Type B pancreatic cell (in vitro differentiated cells): ENCODE data around the gene SLC66A1. TPM values are rescaled to one million over a fixed set of nuclear protein-coding genes. Genes with fewer than 3 reads are reported as not detected.

Experiments used
- DNase-seq: peaks from one replicate; pipeline ENCODE4 v3.0.0; 2021; ENCODE audit warnings: mixed read lengths; ENCODE audit not compliant: unreplicated experiment; ENCODE audit errors: extremely low spot score
- H3K27ac Mint-ChIP-seq: 2 replicates; pipeline ENCODE4 v1.8.0; 2021; ENCODE audit warnings: mild to moderate bottlenecking, mixed read lengths
- H3K27me3 Mint-ChIP-seq: 2 replicates; pipeline ENCODE4 v1.8.0; 2021; ENCODE audit warnings: mixed read lengths
- H3K36me3 Mint-ChIP-seq: 2 replicates; pipeline ENCODE4 v1.8.0; 2021; ENCODE audit warnings: mixed read lengths
- H3K4me1 Mint-ChIP-seq: one replicate; pipeline ENCODE4 v1.8.0; 2021; ENCODE audit warnings: mixed read lengths; ENCODE audit not compliant: unreplicated experiment
- H3K4me3 Mint-ChIP-seq: 2 replicates; pipeline ENCODE4 v1.8.0; 2021; ENCODE audit warnings: mild to moderate bottlenecking, mixed read lengths
- H3K9me3 Mint-ChIP-seq: 2 replicates; pipeline ENCODE4 v1.8.0; 2021; ENCODE audit warnings: mixed read lengths
- total RNA-seq: library from RNA; stranded (reverse); gene quantifications from 2 replicates; pipeline ENCODE4 v1.2.1, GENCODE V29; 2021; ENCODE audit warnings: low replicate concordance
- TF ChIP-seq, protein P1 (sequence below): fragments of 200-600 bp; sonication (generic); conservative IDR thresholded peaks from 2 replicates; pipeline ENCODE4 v1.5.0; 2021; ENCODE audit warnings: antibody characterized with exemption, mild to moderate bottlenecking

SLC66A1 gene
- total RNA-seq, 1 donor from 2014 or later: 24.1 TPM

- H3K4me3 Mint-ChIP-seq: no peak overlapping the region
- H3K4me1 Mint-ChIP-seq: peaks cover 4% of the 10 kb centered on the region
- TF ChIP-seq, protein P1, sequence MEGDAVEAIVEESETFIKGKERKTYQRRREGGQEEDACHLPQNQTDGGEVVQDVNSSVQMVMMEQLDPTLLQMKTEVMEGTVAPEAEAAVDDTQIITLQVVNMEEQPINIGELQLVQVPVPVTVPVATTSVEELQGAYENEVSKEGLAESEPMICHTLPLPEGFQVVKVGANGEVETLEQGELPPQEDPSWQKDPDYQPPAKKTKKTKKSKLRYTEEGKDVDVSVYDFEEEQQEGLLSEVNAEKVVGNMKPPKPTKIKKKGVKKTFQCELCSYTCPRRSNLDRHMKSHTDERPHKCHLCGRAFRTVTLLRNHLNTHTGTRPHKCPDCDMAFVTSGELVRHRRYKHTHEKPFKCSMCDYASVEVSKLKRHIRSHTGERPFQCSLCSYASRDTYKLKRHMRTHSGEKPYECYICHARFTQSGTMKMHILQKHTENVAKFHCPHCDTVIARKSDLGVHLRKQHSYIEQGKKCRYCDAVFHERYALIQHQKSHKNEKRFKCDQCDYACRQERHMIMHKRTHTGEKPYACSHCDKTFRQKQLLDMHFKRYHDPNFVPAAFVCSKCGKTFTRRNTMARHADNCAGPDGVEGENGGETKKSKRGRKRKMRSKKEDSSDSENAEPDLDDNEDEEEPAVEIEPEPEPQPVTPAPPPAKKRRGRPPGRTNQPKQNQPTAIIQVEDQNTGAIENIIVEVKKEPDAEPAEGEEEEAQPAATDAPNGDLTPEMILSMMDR: no peak
- no peak overlapping the region for H3K27ac Mint-ChIP-seq
- no peaks in the 10 kb centered on the region for H3K9me3 Mint-ChIP-seq
- no peak for DNase-seq
- H3K36me3 Mint-ChIP-seq: peaks cover 7% of the 10 kb centered on the region
- H3K27me3 Mint-ChIP-seq: no peaks in the 10 kb centered on the region
Observed at GRCh38 chr1:19350566-19350965, 38.4 kb downstream of the SLC66A1 start.

DNA sequence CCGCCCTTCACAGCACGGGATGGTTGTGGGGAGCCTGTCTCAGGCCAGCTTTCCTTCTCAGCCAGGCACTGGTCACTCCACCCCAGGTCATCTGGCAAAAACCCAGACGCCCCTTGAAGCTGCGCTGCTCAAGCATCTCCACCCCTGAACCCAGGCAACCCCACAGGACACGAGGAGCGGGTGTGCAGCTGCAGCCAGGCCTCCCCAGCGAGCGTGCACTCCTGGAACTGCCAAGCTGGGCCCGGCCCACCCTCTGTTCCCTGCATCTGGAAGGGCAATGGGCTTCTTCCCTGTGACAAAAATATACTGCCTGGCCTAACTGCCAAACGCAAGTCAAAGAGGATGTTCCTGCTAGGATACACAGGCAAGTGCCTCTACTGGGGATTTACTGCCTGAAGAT, 39.7 kb downstream of the SLC66A1 start:
- H3K27ac Mint-ChIP-seq: no peak overlapping the region
- no peak for DNase-seq
- H3K4me1 Mint-ChIP-seq: peaks cover 4% of the 10 kb centered on the region
- H3K27me3 Mint-ChIP-seq: no peaks in the 10 kb centered on the region
- no peaks in the 10 kb centered on the region for H3K9me3 Mint-ChIP-seq
- H3K36me3 Mint-ChIP-seq: peaks cover 11% of the 10 kb centered on the region
- no peak overlapping the region for H3K4me3 Mint-ChIP-seq
- TF ChIP-seq, protein P1: no peak

- peaks cover 11% of the 10 kb centered on the region for H3K36me3 Mint-ChIP-seq
Observed at GRCh38 chr1:19352839-19353238, 40.7 kb downstream of the SLC66A1 start.

GRCh38 chr1:19353596-19353995, 41.5 kb downstream of the SLC66A1 start:
- Mint-ChIP-seq H3K27me3 (no peaks in the 10 kb centered on the region), H3K27ac (peak overlapping the region; percentile 21), H3K4me3 (no peak overlapping the region), H3K4me1 (peaks cover 4% of the 10 kb centered on the region), H3K36me3 (peaks cover 11% of the 10 kb centered on the region), H3K9me3 (no peaks in the 10 kb centered on the region)
- TF ChIP-seq, protein P1: no peak
- DNase-seq: no peak

More at GRCh38 chr1:19352839-19353238, 40.7 kb downstream of the SLC66A1 start:
- Mint-ChIP-seq H3K27me3 (no peaks in the 10 kb centered on the region), H3K4me1 (peaks cover 4% of the 10 kb centered on the region), H3K4me3 (no peak overlapping the region), H3K27ac (no peak overlapping the region), H3K9me3 (no peaks in the 10 kb centered on the region)
- TF ChIP-seq, protein P1: no peak
- no peak for DNase-seq

- TF ChIP-seq, protein P1: no peak
- H3K9me3 Mint-ChIP-seq: no peaks in the 10 kb centered on the region
- H3K27me3 Mint-ChIP-seq: no peaks in the 10 kb centered on the region
- peak overlapping the region; percentile 33 for H3K27ac Mint-ChIP-seq
- peaks cover 4% of the 10 kb centered on the region for H3K4me1 Mint-ChIP-seq
- DNase-seq: no peak
- H3K4me3 Mint-ChIP-seq: no peak overlapping the region
- H3K36me3 Mint-ChIP-seq: peaks cover 11% of the 10 kb centered on the region
Observed at GRCh38 chr1:19354531-19354981, 42.4 kb downstream of the SLC66A1 start.

DNA sequence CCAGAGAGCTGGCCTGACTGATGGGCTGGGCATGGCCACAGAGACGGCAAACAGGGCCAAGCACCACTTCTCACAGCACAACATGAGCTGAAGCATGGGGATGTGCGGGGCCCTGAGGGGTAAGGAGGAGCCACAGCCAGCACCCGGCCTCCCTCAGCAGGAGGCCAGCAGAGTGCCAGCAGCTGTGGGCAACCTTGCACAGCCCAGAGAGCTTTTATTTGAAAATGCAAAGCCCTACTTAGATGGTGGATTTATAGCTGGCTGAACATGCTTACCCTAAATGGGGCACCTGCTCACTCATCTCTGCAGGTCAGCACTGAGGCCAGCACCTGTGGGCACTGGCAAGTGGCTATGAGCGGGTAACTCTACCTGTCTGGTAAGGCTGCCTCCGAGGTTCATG, 44.1 kb downstream of the SLC66A1 start:
- Mint-ChIP-seq H3K36me3 (peaks cover 8% of the 10 kb centered on the region), H3K4me3 (no peak overlapping the region), H3K4me1 (peaks cover 11% of the 10 kb centered on the region), H3K27me3 (no peaks in the 10 kb centered on the region), H3K9me3 (no peaks in the 10 kb centered on the region), H3K27ac (no peak overlapping the region)
- no peak for DNase-seq
- TF ChIP-seq, protein P1: no peak
